NCI-H82 treated with DMSO at 0.1 percent for 48 hours (cell line): ENCODE measurements around the gene POLN.

Experiments used
- DNase-seq: peaks from one replicate; lab custom pipeline; 2025; ENCODE audit not compliant: unreplicated experiment; lab: John Stamatoyannopoulos, UW

POLN gene

DNA sequence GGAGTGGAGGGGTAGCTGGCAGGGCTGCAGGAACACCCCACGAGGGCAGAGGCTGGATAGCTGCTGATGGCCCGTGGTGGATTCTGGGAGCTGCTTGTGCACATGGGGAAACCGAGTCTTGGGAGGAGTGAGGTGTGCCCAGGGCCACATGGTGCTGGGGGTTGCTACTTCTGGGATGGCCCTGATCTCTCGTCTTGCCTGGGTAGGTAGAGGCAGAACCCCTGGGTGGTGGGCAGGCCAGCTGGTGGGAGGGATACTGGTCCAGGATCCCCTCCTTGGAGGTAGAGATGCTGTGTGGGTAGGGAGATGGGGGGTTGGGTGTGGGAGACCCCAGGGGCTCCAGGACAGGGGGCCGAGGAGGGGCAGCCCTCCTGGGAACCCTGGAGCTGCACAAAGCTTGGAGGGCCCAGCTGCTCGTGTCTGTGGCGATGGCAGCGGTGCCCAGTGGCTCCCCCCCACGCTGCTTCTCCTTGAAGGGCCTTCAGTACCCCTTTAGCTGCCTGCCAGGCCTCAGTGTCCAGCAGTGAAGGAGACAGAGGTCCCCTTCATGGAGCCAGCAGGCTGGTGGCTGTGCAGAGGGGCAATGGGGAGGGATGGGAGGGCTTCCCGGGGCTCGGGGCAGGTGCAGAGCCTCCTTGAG, 179.6 kb downstream of the POLN start:
- no peak for DNase-seq

DNA sequence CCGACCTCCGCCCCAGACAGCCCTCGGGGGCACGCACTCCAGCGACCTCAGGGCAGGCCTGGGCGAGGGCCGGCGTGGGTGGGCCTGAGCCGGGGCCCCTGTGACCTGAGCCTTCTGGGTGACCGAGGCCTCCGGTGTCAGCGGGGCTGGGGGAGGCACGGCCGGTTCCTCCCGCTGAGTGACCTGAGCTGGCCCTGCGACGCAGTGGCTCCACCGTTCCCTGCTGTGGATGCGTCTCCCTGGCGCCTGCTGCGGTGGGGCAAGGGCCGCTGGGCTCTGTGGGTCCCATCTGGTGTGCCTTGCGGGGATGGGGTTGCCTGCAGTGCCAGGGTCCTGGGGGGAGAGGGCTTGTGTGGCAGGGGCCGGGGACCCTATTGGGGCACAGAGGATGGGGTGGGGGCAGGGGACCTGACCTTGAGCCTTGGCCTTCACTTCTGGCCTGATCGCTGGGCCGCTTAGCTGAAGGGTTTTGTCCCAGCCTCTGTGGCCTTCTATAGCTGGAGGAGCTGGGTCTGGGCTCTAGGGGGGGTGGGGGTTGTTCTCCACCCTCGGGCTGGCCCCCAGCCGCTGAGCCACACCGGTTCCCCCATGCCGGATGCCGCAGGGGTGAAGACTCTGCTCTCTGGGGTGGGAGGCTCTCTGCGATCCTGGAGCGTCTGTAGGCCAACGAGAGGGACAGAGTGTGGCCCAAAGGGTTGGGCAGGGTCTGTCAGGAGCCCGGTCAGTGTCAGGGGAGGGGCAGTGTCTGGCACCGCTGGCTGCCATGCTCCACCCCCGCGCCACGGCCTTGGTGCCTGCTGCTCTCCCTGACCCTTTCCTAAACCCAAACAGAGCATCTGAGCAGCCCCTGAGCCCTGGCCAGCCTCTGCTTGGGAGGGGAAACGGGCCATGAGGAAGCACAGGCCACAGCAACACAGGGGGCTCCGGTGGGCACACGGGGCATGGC, 180.5 kb downstream of the POLN start:
- no peak for DNase-seq

DNA sequence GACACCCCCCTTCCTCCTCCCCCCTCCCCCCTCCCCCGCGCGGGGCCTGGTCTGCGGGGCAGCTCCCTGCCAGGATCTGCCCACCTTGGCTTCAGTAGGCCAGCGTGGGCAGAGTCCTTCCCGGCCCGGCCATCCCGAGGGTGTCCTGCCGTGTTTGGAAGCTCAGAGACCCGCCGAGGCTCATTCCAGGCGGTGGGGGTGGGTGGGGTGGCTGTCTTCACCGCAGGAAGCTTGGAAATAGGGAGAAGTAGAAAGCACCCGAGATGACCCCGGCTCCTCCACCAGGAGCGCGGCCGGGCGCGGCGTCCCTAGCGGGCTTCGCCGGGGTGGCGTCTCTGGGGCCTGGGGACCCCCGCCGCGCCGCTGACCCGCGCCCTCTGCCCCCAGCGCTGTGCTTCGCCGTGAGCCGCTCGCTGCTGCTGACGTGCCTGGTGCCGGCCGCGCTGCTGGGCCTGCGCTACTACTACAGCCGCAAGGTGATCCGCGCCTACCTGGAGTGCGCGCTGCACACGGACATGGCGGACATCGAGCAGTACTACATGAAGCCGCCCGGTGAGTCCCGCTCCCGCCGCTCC, 181.2 kb downstream of the POLN start:
- no peak for DNase-seq

DNA sequence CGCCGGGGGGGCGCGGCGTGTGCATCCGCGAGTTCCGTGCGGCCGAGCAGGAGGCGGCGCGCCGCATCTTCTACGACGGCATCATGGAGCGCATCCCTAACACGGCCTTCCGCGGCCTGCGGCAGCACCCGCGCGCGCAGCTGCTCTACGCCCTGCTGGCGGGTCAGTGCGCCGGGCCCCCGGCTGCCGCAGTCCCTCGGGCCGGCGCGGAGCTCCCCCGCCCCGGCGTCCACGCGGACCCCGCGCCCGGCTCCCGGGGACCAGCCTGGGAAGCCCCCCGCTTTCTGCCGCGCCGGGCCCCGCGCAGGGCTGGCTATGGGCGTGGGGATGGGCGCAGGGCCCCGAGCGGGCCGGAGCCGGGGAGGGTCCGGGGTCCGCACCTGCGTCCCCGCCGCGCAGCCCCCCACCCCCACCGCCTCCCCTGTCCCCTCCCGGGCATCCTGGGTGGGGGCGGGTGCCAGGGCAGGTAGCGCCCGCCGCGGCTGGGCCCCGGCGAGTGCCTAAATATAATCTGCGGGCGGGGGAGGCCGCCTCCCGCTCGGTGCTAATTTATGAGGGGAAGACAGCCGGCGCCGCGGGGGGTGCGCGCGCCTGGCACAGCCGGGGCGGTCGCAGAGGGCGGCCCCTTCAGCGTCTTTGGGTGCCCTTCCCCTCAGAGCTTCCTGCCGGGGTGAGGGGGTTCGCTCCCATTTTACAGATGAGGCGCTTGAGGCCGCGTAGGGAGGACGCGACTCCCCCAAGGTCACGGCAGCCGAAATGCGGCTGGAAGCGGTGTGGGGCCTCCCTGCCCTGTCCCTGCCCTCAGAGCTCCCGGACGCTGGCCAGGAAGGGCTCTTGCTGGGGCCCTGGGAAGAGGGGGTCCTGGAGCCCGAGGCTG, 182.0 kb downstream of the POLN start:
- DNase-seq, result no peak

DNA sequence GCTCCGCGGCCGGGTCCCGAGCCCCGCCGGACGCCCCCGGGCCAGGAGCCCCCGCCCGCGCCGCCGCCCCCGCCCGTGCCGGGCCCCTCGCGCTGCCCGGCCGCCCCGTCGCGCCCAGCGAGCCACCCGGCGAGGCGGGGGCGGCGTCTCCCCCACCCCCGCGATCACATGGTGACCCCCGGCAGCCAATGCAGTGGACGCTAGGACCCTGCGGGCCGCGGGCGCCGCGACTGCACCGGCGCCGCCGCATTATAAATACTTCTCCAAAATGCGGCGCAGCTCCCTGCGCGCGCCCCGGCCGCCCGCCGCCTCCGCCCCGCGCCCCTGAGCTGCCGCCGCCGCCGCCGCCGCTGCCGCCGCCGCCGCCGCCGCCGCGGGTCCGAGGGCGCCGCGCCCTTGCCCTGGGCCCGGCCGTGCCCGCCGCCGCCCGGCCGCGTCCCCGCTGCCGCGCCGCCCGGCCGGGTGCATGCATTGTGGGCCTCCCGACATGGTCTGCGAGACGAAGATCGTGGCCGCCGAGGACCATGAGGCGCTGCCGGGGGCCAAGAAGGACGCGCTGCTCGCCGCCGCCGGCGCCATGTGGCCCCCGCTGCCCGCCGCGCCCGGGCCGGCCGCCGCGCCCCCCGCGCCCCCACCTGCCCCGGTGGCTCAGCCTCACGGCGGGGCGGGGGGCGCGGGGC, 182.7 kb downstream of the POLN start, which contains the start of gene NAT8L:
Gene NAT8L, plus strand, starts transcription at position 282 of the 680 bp plus-strand sequence. Its CDS starts 185 bp downstream, at position 467.
- DNase-seq, result no peak

DNA sequence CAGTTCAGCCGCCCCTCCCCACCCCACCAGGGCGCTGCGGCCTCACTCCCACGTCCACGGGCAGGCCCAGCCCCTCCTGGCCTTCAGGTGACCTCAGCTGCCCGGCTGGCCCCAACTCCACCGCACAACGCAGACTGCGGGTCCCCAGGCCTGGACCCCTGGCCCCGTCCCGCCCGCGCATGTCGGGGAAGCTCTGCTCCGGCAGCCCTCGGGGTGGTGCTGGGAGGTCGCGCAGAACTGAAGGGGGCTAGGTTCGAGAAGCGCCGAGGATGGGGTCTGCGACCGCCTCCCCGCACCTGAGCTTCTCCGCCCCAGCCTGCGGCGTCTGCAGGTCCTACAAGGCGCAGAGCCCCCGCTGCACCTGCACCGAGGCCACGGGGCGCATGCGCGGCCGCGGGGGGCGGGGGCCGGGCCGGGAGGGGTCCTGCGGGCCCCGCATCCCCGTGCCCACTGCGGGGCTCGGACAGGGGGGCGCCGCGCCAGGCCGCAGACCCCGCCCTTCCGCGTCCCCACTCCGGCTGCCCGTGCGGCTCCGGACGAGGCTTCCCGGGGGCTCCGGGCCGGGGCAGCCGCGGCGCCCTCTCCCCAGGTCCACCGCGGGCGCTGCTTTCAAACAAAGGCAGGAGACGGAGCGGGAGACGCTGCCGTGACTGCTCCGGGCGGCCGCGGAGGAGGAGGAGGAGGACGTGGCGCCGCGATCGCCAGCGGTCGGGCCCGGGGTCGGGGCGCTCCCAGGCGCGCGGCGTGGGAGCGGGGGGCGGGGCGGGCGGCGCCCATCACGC, 183.5 kb downstream of the POLN start:
- no peak for DNase-seq

DNA sequence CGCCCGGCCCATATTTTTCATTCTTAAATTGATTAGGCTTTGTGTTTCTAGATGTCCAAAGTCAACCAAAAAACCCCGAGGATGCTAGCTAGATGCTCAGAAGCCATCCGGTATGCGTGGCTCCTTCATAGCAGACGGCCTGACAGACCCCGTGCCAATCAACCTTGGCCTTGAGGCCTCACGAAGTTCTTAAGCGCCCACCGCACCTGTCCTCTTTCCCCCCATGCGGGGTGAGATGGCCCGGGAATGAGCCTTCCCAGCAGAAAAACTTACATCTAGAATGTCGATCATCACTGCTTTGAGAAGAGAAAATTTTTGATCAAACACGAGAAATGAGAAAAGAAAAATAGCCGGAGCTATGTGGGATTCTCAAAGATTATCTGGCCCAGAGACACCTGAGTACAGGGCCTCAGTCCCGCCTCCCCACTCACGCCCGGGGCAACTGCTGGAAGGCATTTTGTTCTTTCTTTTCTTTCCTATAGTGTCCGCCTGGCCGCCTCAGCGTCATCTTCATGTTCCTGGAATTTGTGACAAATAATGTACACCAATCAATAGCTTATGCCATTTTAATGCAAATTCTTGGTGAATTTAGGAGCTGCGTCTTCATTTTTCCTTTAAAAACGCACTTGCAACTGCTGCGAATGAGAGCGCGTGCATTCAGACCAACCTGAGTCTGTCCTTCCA, 184.4 kb downstream of the POLN start:
- no peak for DNase-seq

DNA sequence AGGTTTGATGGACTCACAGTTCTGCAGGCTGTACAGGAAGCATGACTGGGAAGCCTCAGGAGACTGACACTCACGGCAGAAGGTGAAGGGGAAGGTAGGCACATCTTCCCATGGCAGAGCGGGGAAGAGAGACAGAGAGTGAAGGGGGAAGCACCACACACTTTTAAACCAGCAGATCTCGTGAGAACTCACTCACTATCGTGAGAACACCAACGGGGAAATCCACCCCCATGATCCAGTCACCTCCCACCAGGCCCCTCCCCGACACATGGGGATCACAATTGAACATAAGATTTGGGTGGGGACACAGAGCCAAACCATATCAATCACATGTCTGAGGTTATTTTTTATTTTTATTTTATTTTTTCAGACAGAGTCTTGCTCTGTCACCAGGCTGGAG, 187.7 kb downstream of the POLN start:
- no peak for DNase-seq

DNA sequence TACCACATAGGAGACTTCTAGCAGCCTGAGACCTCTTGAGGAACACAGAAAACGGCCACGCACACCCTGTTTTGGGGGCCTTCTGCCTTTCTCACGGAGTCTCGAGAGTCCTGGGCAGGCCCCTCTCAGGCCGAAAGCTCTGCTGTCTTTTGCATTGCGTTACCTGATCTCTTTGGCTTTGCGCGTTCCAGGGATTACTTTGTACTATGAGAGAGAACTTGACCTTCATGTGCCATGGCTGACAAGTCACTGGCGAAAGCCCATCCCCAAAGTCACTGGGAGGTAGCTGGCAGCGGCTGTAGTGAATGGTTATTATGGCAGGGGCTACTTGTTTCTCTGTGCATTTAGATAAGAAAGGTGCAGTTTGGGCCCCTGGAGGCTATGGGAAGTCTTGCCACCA, 190.8 kb downstream of the POLN start:
- no peak for DNase-seq

DNA sequence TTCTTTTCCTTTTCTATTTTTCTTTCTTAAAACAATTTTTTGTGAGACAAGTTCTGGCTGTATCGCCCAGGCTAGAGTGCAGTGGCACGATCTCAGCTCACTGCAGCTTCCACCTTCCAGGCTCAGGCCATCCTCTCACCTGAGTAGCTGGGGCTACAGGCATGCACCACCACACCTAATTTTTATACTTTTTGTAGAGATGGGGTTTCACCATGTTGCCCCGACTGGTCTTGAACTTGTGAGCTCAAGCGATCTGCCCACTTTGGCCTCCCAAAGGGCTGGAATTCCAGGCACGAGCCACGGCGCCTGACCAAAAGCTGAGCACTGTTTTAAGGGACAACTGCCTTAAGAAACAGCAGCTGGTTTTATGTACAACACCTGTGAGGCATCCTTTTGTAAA, 192.1 kb downstream of the POLN start:
- no peak for DNase-seq

DNA sequence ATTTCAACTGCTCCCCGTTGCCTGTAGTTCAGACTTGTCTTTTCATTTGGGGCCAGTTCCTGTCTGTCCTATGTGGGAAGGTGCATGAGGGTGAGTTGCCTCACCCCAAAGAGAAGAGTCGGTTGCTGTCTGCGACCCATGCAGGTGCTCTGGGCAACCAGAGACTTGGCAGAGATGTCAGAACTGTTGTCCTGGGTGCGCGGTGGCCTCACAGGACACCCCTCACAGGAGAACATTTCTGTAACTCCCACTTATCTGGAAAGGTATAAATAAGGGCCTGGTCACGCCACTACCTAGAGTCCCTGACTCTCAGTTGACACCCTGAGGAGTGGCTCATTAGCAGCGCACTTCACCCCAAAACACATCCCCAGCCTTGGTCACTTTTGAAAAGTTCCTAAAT, 192.5 kb downstream of the POLN start:
- no peak for DNase-seq

DNA sequence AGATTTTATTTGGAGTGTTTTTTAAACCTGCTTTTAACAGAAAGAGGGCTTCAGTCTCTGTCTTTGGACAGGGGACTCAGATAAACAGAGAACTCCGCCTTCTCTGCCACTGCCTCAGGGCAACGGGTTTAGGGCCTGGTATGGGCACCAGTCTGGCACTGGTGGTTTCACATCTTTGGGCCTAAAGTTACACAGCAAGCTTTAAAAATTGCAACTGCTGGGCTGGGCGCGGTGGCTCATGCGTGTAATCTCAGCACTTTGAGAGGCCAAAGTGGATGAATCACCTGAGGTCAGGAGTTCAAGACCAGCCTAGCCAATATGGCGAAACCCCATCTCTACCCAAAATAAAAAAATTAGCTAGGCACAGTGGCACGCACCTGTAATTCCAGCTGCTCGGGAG, 193.1 kb downstream of the POLN start:
- DNase-seq, result no peak

DNA sequence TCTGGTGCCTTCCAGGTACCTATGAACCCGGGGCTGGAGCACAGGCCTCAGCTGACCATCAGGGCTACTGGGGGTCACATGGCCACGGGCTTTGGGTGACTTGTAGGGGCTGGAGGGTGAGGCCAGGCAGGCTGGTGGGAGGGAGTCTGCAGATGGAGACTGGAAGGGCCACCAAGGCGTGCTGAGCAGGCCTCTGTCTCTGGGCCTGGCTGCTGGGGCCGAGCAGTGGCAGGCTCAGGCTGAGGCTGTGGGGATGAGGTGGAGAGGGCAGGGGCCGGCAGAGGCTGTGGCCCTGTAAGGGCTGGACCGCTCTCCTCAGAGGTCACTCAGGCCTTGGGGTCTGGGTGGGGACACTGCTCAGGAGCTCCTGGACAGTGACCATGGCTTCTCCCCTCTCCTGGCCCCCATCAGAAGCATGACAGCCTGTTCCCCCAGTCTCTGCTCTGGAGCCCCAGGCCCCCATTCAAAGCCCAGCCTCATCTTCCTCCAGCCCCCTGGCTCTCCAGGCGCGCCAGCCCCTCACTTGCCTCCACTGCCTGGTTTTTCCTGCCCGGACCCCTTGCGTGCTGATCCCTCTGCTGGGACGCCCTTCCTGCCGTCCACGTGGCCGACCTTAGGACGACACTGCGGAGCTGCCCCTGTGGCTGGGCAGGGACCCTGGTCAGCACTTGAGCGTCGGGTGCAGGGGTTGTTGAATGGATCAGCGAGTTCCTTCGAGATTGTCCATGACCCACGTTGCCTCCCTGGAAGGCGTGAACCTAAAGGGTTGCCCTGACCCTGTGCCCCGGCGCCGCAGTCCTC, 193.9 kb downstream of the POLN start:
- DNase-seq, result no peak

DNA sequence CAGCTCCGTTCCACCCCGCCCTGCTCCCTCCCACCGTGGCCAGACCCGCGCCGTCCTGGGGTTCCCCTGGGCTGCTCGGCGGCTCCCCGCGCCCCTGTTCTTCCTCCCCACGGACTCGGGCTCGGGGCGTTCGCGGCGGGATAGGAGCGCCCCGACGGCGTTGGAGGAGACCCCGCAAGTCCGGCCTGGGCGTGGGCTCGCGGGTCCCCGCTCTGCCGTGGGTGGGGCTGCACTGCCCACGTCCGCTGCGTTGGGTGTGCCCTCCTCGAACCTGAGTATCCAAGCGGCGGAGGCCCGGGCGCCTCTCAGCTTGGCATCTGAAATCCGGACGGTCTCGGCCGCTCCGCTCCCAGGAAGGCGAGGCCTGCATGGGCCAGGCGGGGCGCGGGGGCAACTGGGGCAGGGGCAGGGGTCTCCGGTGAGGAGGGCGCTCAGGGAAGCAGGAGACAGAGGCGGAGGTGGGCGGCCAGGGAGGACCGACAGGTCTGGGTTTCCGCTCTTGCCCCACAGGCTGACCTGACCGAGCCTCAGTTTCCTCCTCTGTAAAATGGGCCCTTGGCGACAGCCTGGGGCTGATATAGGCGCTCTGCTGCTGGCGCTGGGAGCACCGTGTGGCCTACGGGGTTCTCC, 194.8 kb downstream of the POLN start:
- no peak for DNase-seq

DNA sequence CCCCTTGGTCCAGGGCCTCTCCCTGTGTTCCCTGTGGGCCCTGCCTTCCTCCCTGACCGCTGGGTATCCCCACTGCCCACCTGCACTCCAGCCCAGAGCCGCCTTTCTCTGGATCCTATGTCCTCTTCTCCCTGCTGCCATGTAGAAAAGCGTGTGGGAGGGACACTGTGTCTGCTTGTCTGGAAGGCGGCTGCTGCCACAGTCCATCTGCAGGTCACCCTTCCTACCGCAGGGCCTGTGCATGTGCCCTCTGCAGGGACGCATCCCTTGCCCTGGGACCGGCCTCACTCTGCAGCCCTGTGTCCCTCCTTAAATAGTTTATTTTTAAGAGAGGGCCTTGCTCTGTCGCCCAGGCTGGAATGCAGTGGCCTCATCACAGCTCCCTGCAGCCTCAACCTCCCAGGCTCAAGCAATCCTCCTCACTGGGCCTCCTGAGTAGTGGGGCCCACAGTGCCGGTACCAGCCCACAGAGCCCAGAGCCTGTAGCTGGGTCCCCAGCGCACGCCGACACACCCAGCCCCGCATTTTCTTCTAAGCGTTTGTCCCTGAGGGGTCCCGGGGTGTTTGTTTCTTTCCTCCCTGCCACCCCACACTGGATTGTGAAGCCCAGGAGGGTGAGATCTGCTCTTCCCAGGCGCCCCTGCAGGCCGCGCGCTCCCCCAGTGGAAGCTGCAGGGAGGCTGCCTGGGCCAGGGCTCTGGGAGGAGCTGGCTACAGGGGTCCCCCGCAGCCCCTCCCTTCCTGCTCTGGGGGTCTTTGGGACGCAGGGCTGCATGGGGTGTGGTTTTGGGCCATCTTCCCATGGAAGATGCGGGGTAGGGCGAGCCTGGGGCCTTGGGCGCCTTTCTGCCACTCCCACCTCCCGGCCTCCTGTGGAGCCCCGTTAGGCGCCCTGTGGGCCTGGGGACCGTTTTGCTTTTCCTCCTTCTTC, 195.6 kb downstream of the POLN start:
- no peak for DNase-seq

DNA sequence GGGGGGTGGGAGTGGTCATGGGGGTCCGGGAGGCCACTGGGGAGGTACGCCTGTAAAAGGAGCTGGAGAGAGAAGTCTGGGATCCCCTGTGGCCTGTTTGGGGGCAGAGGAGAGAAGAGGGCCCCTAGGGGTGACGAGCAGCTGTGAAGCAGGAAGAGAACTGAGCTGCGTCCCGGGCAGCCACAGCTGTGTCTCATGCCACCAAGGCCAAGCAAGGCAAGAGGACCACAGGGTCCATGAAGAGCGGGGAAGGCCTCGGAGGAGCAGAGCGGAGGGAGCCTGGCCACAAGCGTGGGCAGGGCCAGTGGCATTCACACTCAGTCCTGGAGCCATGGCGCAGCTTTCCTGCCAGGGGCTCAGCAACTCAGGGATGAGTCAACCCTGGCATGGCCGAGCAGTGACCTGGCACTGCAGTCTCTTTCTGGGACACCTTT, 196.4 kb downstream of the POLN start:
- DNase-seq, result no peak
